HL-60 (cell line): ENCODE measurements around the gene ABCC2.

Experiments
- DNase-seq, 2 experiments: peaks; one replicate each; pipeline ENCODE4 v3.0.0-alpha.2; 2010 to 2020; ENCODE audit warnings: low read depth in 1 of 2, low spot score in 1 of 2
- H3K27ac ChIP-seq: fragments of 250-450 bp; sonication (Bioruptor Pico); replicated peaks from 2 replicates; pipeline ENCODE4 v1.5.1; 2020; ENCODE audit warnings: mild to moderate bottlenecking, moderate library complexity
- H3K27me3 ChIP-seq: fragments of 250-450 bp; sonication (Bioruptor Pico); 2 replicates; pipeline ENCODE4 v1.5.1; 2021; ENCODE audit warnings: mild to moderate bottlenecking, moderate library complexity; ENCODE audit not compliant: insufficient read depth, poor library complexity, severe bottlenecking
- H3K4me3 ChIP-seq: replicated peaks from 2 replicates; pipeline ENCODE4 v1.5.1; 2011; ENCODE audit warnings: mild to moderate bottlenecking, control low read depth, low read length; ENCODE audit not compliant: insufficient read depth
- GABPA ChIP-seq: IDR thresholded peaks from 2 replicates; pipeline ENCODE4 v1.6.1; 2012; ENCODE audit warnings: low read depth
- POLR2AphosphoS5 ChIP-seq: IDR thresholded peaks from 2 replicates; pipeline ENCODE4 v1.6.1; 2012; ENCODE audit warnings: low read depth
- SPI1 ChIP-seq: IDR thresholded peaks from 2 replicates; pipeline ENCODE4 v1.6.1; 2012; ENCODE audit warnings: low read depth, mild to moderate bottlenecking, borderline replicate concordance
- TF ChIP-seq, protein P1 (sequence below): IDR thresholded peaks from 2 replicates; pipeline ENCODE4 v1.6.1; 2012; ENCODE audit warnings: low read depth; ENCODE audit not compliant: insufficient replicate concordance
- TF ChIP-seq, protein P2 (sequence below): IDR thresholded peaks from one replicate; pipeline ENCODE4 v1.5.1; 2011; ENCODE audit warnings: low read length, control low read depth, inconsistent platforms; ENCODE audit not compliant: insufficient read depth

Gene ABCC2

DNA sequence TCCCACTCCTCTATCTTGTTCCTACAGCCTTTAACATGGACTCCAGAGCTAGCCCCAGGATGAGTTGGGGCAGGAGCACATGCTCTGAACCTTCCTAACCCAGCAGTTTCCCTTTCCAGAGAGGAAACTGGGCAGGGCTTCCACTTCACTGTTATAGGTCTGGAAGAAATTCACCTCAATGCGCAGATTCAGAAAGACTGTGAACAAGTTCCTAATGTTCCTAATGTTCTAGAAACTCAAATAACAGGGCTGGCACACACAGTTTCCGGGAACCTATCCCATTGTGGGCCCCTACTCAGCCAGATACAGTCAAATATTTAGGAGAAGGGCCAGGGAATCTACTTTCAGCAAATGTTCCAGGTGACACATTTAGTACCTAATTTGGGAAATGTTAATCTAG, 29.7 kb downstream of the ABCC2 start:
- H3K4me3 ChIP-seq = no peak overlapping the region
- H3K27me3 ChIP-seq = no peaks in the 10 kb centered on the region
- H3K27ac ChIP-seq = no peak overlapping the region
- TF ChIP-seq, protein P1, sequence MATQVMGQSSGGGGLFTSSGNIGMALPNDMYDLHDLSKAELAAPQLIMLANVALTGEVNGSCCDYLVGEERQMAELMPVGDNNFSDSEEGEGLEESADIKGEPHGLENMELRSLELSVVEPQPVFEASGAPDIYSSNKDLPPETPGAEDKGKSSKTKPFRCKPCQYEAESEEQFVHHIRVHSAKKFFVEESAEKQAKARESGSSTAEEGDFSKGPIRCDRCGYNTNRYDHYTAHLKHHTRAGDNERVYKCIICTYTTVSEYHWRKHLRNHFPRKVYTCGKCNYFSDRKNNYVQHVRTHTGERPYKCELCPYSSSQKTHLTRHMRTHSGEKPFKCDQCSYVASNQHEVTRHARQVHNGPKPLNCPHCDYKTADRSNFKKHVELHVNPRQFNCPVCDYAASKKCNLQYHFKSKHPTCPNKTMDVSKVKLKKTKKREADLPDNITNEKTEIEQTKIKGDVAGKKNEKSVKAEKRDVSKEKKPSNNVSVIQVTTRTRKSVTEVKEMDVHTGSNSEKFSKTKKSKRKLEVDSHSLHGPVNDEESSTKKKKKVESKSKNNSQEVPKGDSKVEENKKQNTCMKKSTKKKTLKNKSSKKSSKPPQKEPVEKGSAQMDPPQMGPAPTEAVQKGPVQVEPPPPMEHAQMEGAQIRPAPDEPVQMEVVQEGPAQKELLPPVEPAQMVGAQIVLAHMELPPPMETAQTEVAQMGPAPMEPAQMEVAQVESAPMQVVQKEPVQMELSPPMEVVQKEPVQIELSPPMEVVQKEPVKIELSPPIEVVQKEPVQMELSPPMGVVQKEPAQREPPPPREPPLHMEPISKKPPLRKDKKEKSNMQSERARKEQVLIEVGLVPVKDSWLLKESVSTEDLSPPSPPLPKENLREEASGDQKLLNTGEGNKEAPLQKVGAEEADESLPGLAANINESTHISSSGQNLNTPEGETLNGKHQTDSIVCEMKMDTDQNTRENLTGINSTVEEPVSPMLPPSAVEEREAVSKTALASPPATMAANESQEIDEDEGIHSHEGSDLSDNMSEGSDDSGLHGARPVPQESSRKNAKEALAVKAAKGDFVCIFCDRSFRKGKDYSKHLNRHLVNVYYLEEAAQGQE = no peak
- TF ChIP-seq, protein P2, sequence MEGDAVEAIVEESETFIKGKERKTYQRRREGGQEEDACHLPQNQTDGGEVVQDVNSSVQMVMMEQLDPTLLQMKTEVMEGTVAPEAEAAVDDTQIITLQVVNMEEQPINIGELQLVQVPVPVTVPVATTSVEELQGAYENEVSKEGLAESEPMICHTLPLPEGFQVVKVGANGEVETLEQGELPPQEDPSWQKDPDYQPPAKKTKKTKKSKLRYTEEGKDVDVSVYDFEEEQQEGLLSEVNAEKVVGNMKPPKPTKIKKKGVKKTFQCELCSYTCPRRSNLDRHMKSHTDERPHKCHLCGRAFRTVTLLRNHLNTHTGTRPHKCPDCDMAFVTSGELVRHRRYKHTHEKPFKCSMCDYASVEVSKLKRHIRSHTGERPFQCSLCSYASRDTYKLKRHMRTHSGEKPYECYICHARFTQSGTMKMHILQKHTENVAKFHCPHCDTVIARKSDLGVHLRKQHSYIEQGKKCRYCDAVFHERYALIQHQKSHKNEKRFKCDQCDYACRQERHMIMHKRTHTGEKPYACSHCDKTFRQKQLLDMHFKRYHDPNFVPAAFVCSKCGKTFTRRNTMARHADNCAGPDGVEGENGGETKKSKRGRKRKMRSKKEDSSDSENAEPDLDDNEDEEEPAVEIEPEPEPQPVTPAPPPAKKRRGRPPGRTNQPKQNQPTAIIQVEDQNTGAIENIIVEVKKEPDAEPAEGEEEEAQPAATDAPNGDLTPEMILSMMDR = no peak
- TF ChIP-seq SPI1 (no peak), GABPA (no peak), POLR2AphosphoS5 (no peak)
- no peak for DNase-seq

DNA sequence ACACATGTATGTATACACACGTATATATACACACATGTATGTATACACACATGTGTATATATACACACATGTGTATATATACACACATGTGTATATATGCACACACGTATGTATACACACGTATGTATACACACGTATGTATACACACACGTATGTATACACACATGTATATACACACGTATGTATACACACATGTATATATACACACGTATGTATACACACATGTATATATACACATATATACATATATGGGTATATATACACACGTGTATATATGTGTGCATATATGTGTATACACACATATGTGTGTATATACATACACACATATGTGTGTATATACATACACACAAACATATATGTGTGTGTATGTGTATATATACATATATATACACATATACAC, 31.7 kb downstream of the ABCC2 start:
- H3K4me3 ChIP-seq = no peak overlapping the region
- no peak for DNase-seq
- no peak overlapping the region for H3K27ac ChIP-seq
- TF ChIP-seq, protein P1 = no peak
- no peak for TF ChIP-seq SPI1
- TF ChIP-seq, protein P2 = no peak
- no peak for TF ChIP-seq GABPA
- TF ChIP-seq POLR2AphosphoS5 = no peak
- H3K27me3 ChIP-seq = no peaks in the 10 kb centered on the region

DNA sequence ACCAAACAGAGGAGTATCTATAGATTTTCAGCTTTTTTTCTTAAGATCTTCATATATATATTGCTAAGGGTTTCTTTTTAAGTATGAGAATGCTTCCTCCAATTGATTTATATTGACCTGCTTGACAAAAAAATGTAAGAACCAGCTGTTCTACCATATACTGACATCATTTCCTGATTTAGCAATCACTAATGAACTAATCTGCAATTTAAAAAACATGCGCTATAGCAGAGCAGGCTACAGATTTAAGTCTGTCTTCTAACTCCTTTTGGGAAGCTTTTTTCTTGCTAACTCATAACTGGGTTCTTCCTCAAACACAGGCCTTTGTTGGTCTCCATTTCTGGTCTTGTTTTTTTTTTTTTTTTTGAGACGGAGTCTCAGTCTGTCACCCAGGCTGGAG, 33.2 kb downstream of the ABCC2 start:
- no peak for DNase-seq
- H3K27ac ChIP-seq = no peak overlapping the region

DNA sequence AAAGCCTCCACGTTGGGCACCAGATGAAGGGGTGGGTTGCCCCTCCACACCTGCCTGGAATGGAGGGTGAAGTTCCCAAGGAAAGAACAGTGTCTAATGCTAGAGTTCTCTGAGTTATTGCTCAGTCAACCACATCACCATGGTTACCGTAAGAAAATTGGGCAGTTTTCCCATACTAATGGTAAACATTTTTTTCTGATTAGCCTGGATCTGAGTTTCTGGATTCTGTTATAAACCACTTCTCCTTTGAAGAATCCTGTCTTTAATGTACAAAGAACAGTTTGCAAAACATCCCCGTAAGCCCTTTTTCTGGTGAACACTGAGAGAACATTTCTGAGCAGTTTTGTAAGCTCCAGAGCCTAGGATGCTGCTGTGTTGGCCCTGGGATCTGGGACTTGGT, 45.5 kb downstream of the ABCC2 start:
- Histone ChIP-seq H3K27ac (no peak overlapping the region), H3K27me3 (no peaks in the 10 kb centered on the region), H3K4me3 (no peak overlapping the region)
- no peak for DNase-seq
- TF ChIP-seq GABPA (no peak), POLR2AphosphoS5 (no peak), SPI1 (no peak)
- TF ChIP-seq, protein P2 = no peak
- TF ChIP-seq, protein P1 = no peak

More for the DNA sequence above, 33.2 kb downstream of the ABCC2 start:
- TF ChIP-seq SPI1 = no peak
- Histone ChIP-seq H3K27me3 (no peaks in the 10 kb centered on the region), H3K4me3 (no peak overlapping the region)
